Spleen (tissue), 11 donors: ENCODE results near the gene PEX5L. TPM values are rescaled to one million over a fixed set of nuclear protein-coding genes. Genes with fewer than 3 reads are reported as not detected.

Source experiments
- DNase-seq: peaks from one replicate; pipeline ENCODE4 v3.0.0-alpha.2; 2020
- H3K27ac ChIP-seq, 8 donors: fragments of 200-600 bp; sonication (generic) in 7 of 8; 1 replicate in 4 of 8; 2 replicates in 4 of 8; pipeline versions ENCODE4 v1.5.0 to v1.8.0; 2016 to 2021; ENCODE audit warnings: inconsistent platforms in 4 of 8, mild to moderate bottlenecking in 4 of 8, moderate library complexity in 1 of 8
- H3K27me3 ChIP-seq, 7 donors: fragments of 200-600 bp; sonication (generic) in 6 of 7; replicated peaks in 1 of 7; 1 replicate in 4 of 7; 2 replicates in 3 of 7; pipeline versions ENCODE4 v1.5.0 to v1.8.0; 2016 to 2021; ENCODE audit warnings: inconsistent platforms in 3 of 7, mild to moderate bottlenecking in 1 of 7
- H3K36me3 ChIP-seq, 6 donors: fragments of 200-600 bp; sonication (generic) in 5 of 6; 1 replicate in 4 of 6; 2 replicates in 2 of 6; pipeline versions ENCODE4 v1.5.0 to v1.8.0; 2016 to 2021; ENCODE audit warnings: inconsistent platforms in 2 of 6
- H3K4me1 ChIP-seq, 6 donors: fragments of 200-600 bp; sonication (generic) in 5 of 6; 1 replicate in 3 of 6; 2 replicates in 3 of 6; pipeline versions ENCODE4 v1.5.0 to v1.8.0; 2016 to 2021; ENCODE audit warnings: inconsistent platforms in 3 of 6
- H3K4me3 ChIP-seq, 8 donors: fragments of 200-600 bp; sonication (generic) in 7 of 8; 1 replicate in 4 of 8; 2 replicates in 4 of 8; pipeline versions ENCODE4 v1.5.0 to v1.8.0; 2016 to 2021; ENCODE audit warnings: inconsistent platforms in 4 of 8, mild to moderate bottlenecking in 4 of 8, moderate library complexity in 2 of 8
- H3K9me3 ChIP-seq, 8 donors: fragments of 200-600 bp; sonication (generic) in 7 of 8; 1 replicate in 4 of 8; 2 replicates in 4 of 8; pipeline versions ENCODE4 v1.5.0 to v1.8.0; 2016 to 2021; ENCODE audit warnings: inconsistent platforms in 4 of 8
- CTCF ChIP-seq, 11 experiments: fragments of 200-600 bp in 7 of 11; fragments of 450-650 bp in 4 of 11; sonication (generic) in 4 of 11; IDR thresholded peaks in 8 of 11; conservative IDR thresholded peaks in 3 of 11; 1 replicate in 7 of 11; 2 replicates in 4 of 11; pipeline versions ENCODE4 v1.4.0 to v1.8.0; 2016 to 2021; ENCODE audit warnings: antibody characterized with exemption in 11 of 11, inconsistent platforms in 4 of 11, mild to moderate bottlenecking in 1 of 11
- POLR2A ChIP-seq, 3 donors: fragments of 450-650 bp; IDR thresholded peaks; one replicate each; pipeline ENCODE4 v1.5.1; 2017; ENCODE audit warnings: antibody characterized with exemption in 3 of 3, mild to moderate bottlenecking in 1 of 3
- POLR2AphosphoS5 ChIP-seq, 3 donors: sonication (generic); formaldehyde crosslinking; IDR thresholded peaks; one replicate each; pipeline ENCODE4 v1.5.1; 2017; ENCODE audit warnings: antibody characterized with exemption in 3 of 3
- WGBS, 5 donors: extraction: QIAGEN DNeasy Blood & Tissue Kit in 3 of 5; methylation state at CpG; one replicate each; pipeline versions ENCODE4 v1.1.5 to v1.1.7; 2013 to 2018; 5-methylcytosine and 5-hydroxymethylcytosine counted together
- intact Hi-C: fragments of 100-400 bp; cut with DNase I; formaldehyde crosslinking; loops from one replicate; pipeline ENCODE4 v1.15.0; 2023; ENCODE audit warnings: low total_unique reads
- polyA plus RNA-seq, 3 donors: library from polyadenylated mRNA; stranded (reverse); fragments of 200-250 nt; gene quantifications; one replicate each; pipeline ENCODE4 v1.2.1, GENCODE V29; 2013
- total RNA-seq, 7 donors: library from RNA; depleted of rRNA in 3 of 7; stranded (reverse); fragments of >200 nt in 3 of 7; fragmentation: NEBNext Ultra II Directional in 4 of 7; extraction: Animal tissue kit (Norgen Biotek cat#: 25700) in 4 of 7; gene quantifications; one replicate each; pipeline versions ENCODE4 v1.1.0 to v1.2.1, GENCODE V29; 2016 to 2021
- donor health status: healthy with polysubstance abuse.
- donor health status: DM: no; HTN: no; CAD: no; lungs with moderate emphysema.
- donor health status: DM: no; HTN: no; CAD: no.
- donor health status: Bipolar disorder and iron deficiency.
- donor health status: healthy.
- donor health status: DM: no; HTN: no; CAD: no.
- donor health status: DM: yes; HTN: yes; CAD: no.

Gene PEX5L
- total and polyA plus RNA-seq, 10 donors: under 0.01 to 0.55 (median 0.02) TPM; not detected in 7

GRCh38 chr3:179921500-179921899, 115.2 kb downstream of the PEX5L start:
- peaks cover 0 to 5% (median 0%) of the 10 kb centered on the region in 7 donors for H3K27me3 ChIP-seq
- intact Hi-C loops: no loop called here
- H3K4me3 ChIP-seq: no peak overlapping the region
- H3K4me1 ChIP-seq: no peaks in the 10 kb centered on the region
- no peak for DNase-seq
- no peak overlapping the region for H3K27ac ChIP-seq
- TF ChIP-seq POLR2AphosphoS5 (IDR thresholded peaks at IDR 0.05) (no peak), POLR2A (IDR thresholded peaks at IDR 0.05) (no peak), CTCF (IDR thresholded peaks at IDR 0.05 in 8 of 11, conservative IDR thresholded peaks at IDR 0.05 in 3 of 11) (no peak)
- no peaks in the 10 kb centered on the region for H3K36me3 ChIP-seq
- WGBS, 5 donors: 59 to 72% (median 66%) methylated on average over 4 of the region's 4 CpGs
- no peaks in the 10 kb centered on the region for H3K9me3 ChIP-seq

GRCh38 chr3:179907784-179908482, 128.8 kb downstream of the PEX5L start:
- WGBS, 5 donors: 69 to 84% (median 77%) methylated on average over 4 of the region's 4 CpGs
- H3K4me3 ChIP-seq: no peak overlapping the region
- no peaks in the 10 kb centered on the region for H3K4me1 ChIP-seq
- H3K27ac ChIP-seq: no peak overlapping the region
- H3K9me3 ChIP-seq: no peaks in the 10 kb centered on the region
- H3K27me3 ChIP-seq: peaks cover 0 to 12% (median 0%) of the 10 kb centered on the region in 7 donors
- intact Hi-C loops: no loop called here
- TF ChIP-seq POLR2A (IDR thresholded peaks at IDR 0.05) (no peak), CTCF (IDR thresholded peaks at IDR 0.05 in 8 of 11, conservative IDR thresholded peaks at IDR 0.05 in 3 of 11) (no peak), POLR2AphosphoS5 (IDR thresholded peaks at IDR 0.05) (no peak)
- no peaks in the 10 kb centered on the region for H3K36me3 ChIP-seq
- no peak for DNase-seq

- Histone ChIP-seq H3K4me3 (no peak overlapping the region), H3K4me1 (no peaks in the 10 kb centered on the region), H3K9me3 (no peaks in the 10 kb centered on the region), H3K27me3 (peaks cover 0 to 41% (median 0%) of the 10 kb centered on the region in 7 donors), H3K36me3 (no peaks in the 10 kb centered on the region), H3K27ac (no peak overlapping the region)
- DNase-seq: no peak
- WGBS, 5 donors: 74 to 89% (median 86%) methylated on average over 10 of the region's 10 CpGs
- TF ChIP-seq CTCF (IDR thresholded peaks at IDR 0.05 in 8 of 11, conservative IDR thresholded peaks at IDR 0.05 in 3 of 11) (no peak), POLR2A (IDR thresholded peaks at IDR 0.05) (no peak), POLR2AphosphoS5 (IDR thresholded peaks at IDR 0.05) (no peak)
- intact Hi-C loops: no loop called here
Measured at GRCh38 chr3:179902061-179902460, 134.7 kb downstream of the PEX5L start.

GRCh38 chr3:179898024-179898423, 138.7 kb downstream of the PEX5L start:
- DNase-seq: no peak
- Histone ChIP-seq H3K27me3 (peaks cover 0 to 30% (median 0%) of the 10 kb centered on the region in 7 donors), H3K4me1 (no peaks in the 10 kb centered on the region), H3K9me3 (no peaks in the 10 kb centered on the region), H3K36me3 (no peaks in the 10 kb centered on the region), H3K4me3 (no peak overlapping the region), H3K27ac (no peak overlapping the region)
- TF ChIP-seq CTCF (IDR thresholded peaks at IDR 0.05 in 8 of 11, conservative IDR thresholded peaks at IDR 0.05 in 3 of 11) (no peak), POLR2AphosphoS5 (IDR thresholded peaks at IDR 0.05) (no peak), POLR2A (IDR thresholded peaks at IDR 0.05) (no peak)
- intact Hi-C loops: no loop called here
- 9 to 28% (median 18%) methylated on average over 2 of the region's 2 CpGs for WGBS, 5 donors
